ENCODE data around the gene KLHL41.

The KLHL41 gene

DNA sequence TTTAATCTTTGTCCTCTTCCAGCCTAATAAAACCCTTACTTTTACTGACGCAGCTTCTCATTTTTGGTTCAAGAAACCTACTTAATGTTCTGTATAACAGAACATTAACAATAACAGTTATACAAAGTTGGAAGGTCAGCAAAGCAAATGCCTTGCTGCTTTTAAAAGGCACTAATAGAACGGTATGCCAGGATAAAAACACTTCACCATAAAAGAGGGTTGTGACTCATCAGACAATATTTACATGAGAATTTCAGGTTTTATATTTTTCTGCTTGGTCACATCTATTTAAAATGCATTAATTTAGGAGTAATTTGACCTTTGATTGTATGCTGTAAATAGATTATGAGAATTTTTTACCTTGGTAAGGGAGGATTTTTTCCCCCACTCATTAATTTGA lies 3.0 kb downstream of the KLHL41 start:
- TF ChIP-seq POLR2AphosphoS5 (IDR thresholded peaks at IDR 0.05; ENCODE audit: low read depth, low read length): no peak
- TF ChIP-seq, protein P1, sequence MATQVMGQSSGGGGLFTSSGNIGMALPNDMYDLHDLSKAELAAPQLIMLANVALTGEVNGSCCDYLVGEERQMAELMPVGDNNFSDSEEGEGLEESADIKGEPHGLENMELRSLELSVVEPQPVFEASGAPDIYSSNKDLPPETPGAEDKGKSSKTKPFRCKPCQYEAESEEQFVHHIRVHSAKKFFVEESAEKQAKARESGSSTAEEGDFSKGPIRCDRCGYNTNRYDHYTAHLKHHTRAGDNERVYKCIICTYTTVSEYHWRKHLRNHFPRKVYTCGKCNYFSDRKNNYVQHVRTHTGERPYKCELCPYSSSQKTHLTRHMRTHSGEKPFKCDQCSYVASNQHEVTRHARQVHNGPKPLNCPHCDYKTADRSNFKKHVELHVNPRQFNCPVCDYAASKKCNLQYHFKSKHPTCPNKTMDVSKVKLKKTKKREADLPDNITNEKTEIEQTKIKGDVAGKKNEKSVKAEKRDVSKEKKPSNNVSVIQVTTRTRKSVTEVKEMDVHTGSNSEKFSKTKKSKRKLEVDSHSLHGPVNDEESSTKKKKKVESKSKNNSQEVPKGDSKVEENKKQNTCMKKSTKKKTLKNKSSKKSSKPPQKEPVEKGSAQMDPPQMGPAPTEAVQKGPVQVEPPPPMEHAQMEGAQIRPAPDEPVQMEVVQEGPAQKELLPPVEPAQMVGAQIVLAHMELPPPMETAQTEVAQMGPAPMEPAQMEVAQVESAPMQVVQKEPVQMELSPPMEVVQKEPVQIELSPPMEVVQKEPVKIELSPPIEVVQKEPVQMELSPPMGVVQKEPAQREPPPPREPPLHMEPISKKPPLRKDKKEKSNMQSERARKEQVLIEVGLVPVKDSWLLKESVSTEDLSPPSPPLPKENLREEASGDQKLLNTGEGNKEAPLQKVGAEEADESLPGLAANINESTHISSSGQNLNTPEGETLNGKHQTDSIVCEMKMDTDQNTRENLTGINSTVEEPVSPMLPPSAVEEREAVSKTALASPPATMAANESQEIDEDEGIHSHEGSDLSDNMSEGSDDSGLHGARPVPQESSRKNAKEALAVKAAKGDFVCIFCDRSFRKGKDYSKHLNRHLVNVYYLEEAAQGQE (IDR thresholded peaks at IDR 0.05; ENCODE audit: insufficient read depth in 1 of 2, low read depth in 2 of 2, low read length in 2 of 2): no peak
- no peak for TF ChIP-seq SIN3A (IDR thresholded peaks at IDR 0.05; ENCODE audit: borderline replicate concordance, insufficient read depth, low read length)
- TF ChIP-seq TAF1 (IDR thresholded peaks at IDR 0.05; ENCODE audit: borderline replicate concordance, insufficient read depth, low read length): no peak
- no peak for TF ChIP-seq FOXP2 (optimal IDR thresholded peaks at IDR 0.05; ENCODE audit: borderline replicate concordance, extremely low read depth, extremely low read length, insufficient read depth)

DNA sequence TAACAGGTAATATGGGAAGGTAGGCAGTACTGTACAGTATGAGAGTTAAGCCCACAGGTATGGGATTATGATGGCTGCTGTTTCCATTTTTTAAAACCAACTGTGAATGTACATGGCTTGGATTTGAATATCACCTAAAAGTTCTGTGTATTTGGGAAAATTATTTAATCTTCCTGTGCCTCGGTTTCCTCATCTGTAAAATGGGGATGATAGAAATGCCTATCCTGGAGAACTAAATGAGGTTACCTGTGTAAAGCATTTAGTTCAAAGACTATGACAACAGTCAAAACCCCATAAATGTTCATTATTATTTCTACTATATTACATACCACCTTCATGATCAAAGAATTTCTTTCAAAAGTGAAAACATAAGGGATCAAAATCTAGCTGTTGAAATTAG lies 3.6 kb downstream of the KLHL41 start:
- TF ChIP-seq FOXP2 (optimal IDR thresholded peaks at IDR 0.05; ENCODE audit: borderline replicate concordance, extremely low read depth, extremely low read length, insufficient read depth) (no peak), SIN3A (IDR thresholded peaks at IDR 0.05; ENCODE audit: borderline replicate concordance, insufficient read depth, low read length) (no peak), TAF1 (IDR thresholded peaks at IDR 0.05; ENCODE audit: borderline replicate concordance, insufficient read depth, low read length) (no peak), POLR2AphosphoS5 (IDR thresholded peaks at IDR 0.05; ENCODE audit: low read depth, low read length) (no peak)
- TF ChIP-seq, protein P1 (IDR thresholded peaks at IDR 0.05; ENCODE audit: insufficient read depth in 1 of 2, low read depth in 2 of 2, low read length in 2 of 2): no peak

DNA sequence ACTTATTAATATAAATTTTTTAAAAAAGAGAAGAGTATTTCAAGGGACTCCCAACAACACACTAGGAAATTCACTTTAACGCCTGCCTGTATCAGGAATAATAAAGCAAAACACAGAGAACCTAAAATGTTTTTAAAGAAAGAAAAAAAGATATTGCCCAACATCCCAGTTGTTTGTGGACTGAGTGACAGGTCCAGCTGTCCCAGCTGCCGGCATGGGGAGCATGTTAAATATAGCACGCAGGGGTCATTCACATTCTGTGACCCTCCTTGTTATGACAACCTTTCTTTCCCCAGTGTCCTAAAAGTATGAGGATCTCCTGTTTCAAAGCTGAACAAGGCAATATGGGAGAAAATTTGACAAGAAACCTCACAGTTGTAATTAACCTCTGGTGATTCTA lies 4.4 kb downstream of the KLHL41 start:
- TF ChIP-seq TAF1 (IDR thresholded peaks at IDR 0.05; ENCODE audit: borderline replicate concordance, insufficient read depth, low read length): no peak
- TF ChIP-seq, protein P1 (IDR thresholded peaks at IDR 0.05; ENCODE audit: insufficient read depth in 1 of 2, low read depth in 2 of 2, low read length in 2 of 2): no peak
- no peak for TF ChIP-seq FOXP2 (optimal IDR thresholded peaks at IDR 0.05; ENCODE audit: borderline replicate concordance, extremely low read depth, extremely low read length, insufficient read depth)
- no peak for TF ChIP-seq SIN3A (IDR thresholded peaks at IDR 0.05; ENCODE audit: borderline replicate concordance, insufficient read depth, low read length)

DNA sequence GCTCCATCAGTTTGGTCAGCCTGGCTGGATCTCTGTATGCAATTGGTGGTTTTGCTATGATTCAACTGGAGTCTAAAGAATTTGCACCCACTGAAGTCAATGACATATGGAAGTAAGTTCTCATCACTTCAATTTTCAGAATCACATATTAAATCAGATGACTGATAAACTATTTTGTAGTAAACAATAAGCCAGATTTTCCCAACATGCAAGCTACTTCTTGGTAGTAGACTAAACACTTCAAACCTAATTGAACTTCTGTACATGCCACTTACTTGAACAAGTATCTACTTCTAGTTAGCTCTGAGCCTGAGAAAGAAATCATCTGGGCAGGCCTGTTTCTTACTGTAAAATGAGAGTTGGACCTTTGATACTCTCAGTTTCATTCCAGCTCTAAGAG lies 11.4 kb downstream of the KLHL41 start:
- TF ChIP-seq, protein P1 (IDR thresholded peaks at IDR 0.05; ENCODE audit: insufficient read depth in 1 of 2, low read depth in 2 of 2, low read length in 2 of 2): no peak
- TF ChIP-seq SIN3A (IDR thresholded peaks at IDR 0.05; ENCODE audit: borderline replicate concordance, insufficient read depth, low read length) (no peak), TAF1 (IDR thresholded peaks at IDR 0.05; ENCODE audit: borderline replicate concordance, insufficient read depth, low read length) (no peak), POLR2AphosphoS5 (IDR thresholded peaks at IDR 0.05; ENCODE audit: low read depth, low read length) (no peak), FOXP2 (optimal IDR thresholded peaks at IDR 0.05; ENCODE audit: borderline replicate concordance, extremely low read depth, extremely low read length, insufficient read depth) (no peak)

DNA sequence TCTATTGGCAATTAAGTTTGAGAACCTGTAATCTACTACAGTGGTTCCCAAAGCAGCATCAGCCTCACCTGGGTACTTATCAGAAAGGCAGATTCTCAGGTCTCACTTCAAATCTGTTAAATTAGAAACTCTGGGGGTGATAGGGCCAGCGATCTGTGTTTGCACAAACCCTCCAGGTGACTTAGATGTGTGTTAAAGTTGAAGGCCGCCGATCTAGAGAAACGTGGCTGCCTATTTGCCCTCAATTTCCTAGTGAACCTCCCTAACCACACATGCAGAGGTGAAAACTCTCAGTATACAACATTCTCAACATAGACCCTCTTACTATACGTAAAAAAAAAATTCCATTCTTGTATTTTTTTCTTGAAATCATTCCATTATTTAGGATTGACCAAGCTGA lies 14.2 kb downstream of the KLHL41 start:
- TF ChIP-seq SIN3A (IDR thresholded peaks at IDR 0.05; ENCODE audit: borderline replicate concordance, insufficient read depth, low read length) (no peak), TAF1 (IDR thresholded peaks at IDR 0.05; ENCODE audit: borderline replicate concordance, insufficient read depth, low read length) (no peak), FOXP2 (optimal IDR thresholded peaks at IDR 0.05; ENCODE audit: borderline replicate concordance, extremely low read depth, extremely low read length, insufficient read depth) (no peak)

All from PFSK-1 (cell line).